ENCODE data around the gene RMRP. TPM values are rescaled to one million over a fixed set of nuclear protein-coding genes. Genes with fewer than 3 reads are reported as not detected.
A peak's percentile ranks its signal among the peaks of the same experiment; 100 is the strongest.

Gene RMRP
- total RNA-seq, 2 donors from 2014 or later, result 17,917 to 26,785 TPM

DNA sequence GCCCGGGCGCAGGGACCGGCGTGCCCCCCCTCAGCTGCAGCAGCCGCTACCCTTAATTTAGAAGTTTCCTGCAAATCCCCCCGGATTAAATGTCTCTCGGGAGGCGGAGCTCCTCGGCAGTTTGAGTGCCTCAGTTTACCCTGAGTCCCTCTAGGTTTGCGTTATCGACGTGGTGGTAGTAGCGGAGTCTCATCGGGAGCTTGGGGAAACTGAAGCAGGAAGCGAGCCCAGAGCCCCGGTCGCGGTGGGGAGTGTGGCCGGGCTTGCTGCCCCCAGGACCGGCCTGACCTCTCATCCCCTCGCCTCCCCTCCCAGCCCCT, 32.4 kb upstream of the RMRP start:
- Histone ChIP-seq H3K4me1 (no peaks in the 10 kb centered on the region), H3K9ac (ENCODE audit: low read depth in 2 of 2, low read length in 2 of 2) (peak overlapping the region; percentile 57 to 58), H3K9me3 (no peaks in the 10 kb centered on the region), H3K36me3 (no peaks in the 10 kb centered on the region), H3K4me3 (peak overlapping the region; percentile 55), H3K27me3 (no peaks in the 10 kb centered on the region), H3K27ac (peak overlapping the region; percentile 82)
- TF ChIP-seq, protein P1, sequence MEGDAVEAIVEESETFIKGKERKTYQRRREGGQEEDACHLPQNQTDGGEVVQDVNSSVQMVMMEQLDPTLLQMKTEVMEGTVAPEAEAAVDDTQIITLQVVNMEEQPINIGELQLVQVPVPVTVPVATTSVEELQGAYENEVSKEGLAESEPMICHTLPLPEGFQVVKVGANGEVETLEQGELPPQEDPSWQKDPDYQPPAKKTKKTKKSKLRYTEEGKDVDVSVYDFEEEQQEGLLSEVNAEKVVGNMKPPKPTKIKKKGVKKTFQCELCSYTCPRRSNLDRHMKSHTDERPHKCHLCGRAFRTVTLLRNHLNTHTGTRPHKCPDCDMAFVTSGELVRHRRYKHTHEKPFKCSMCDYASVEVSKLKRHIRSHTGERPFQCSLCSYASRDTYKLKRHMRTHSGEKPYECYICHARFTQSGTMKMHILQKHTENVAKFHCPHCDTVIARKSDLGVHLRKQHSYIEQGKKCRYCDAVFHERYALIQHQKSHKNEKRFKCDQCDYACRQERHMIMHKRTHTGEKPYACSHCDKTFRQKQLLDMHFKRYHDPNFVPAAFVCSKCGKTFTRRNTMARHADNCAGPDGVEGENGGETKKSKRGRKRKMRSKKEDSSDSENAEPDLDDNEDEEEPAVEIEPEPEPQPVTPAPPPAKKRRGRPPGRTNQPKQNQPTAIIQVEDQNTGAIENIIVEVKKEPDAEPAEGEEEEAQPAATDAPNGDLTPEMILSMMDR (IDR thresholded peaks at IDR 0.05), result no peak
- intact Hi-C loops (cut with DNase I), result no loop called here
- no peak for DNase-seq

DNA sequence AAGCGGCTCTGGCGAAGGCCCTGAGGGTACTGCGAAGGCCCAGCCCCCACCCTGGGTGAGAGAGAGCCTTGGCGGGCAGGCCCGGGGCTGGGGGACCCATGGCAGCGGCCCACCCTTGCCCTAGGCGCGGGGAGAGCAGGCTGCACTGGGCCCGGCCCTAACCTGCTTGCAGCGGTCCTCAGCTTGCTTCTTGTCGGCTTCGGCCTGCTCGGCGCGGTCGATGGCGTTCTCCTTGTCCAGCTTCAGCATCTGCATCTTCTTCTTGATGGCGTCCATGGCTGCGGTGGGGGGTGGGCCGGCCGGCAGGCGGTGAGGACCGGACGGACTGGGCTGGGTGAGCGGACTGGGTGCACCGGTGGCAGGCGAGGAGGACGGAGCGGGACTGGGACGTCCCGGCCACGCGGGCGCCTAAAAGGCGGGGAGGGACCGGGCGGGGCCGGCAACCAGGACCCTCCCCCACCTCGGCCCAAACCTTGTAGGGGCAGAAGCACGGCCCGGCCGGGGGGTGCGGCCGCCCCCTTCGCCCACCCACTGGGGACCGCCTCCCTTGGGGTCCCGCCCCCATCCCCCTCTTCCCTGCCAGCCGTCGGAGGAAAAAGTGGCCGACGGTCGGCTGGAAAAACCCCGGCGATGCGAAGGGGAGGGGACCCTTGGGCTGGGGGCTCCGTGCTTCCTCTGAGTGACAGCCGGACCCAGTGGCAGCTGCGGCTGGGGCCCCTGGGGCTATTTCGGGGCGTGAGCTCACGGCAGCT, 31.9 kb upstream of the RMRP start, which contains the start of gene TPM2:
Gene TPM2 (minus strand): TSS at position 384 of the 752 bp plus-strand sequence. CDS start 108 bp downstream, at position 276.
- H3K9ac ChIP-seq (ENCODE audit: low read depth in 2 of 2, low read length in 2 of 2), result peak within 1 kb of the TSS; percentile 73 to 78
- peak within 1 kb of the TSS; percentile 55 for H3K4me3 ChIP-seq
- peak; percentile 50 for DNase-seq
- TF ChIP-seq, protein P1 (IDR thresholded peaks at IDR 0.05), result no peak
- H3K9me3 ChIP-seq, result no peaks in the 10 kb centered on the region
- H3K27me3 ChIP-seq, result no peaks in the 10 kb centered on the region
- H3K27ac ChIP-seq, result peak within 1 kb of the TSS; percentile 82
- no peaks in the 10 kb centered on the region for H3K4me1 ChIP-seq
- intact Hi-C loops (cut with DNase I), result no loop called here
- H3K36me3 ChIP-seq, result no peaks in the 10 kb centered on the region

DNA sequence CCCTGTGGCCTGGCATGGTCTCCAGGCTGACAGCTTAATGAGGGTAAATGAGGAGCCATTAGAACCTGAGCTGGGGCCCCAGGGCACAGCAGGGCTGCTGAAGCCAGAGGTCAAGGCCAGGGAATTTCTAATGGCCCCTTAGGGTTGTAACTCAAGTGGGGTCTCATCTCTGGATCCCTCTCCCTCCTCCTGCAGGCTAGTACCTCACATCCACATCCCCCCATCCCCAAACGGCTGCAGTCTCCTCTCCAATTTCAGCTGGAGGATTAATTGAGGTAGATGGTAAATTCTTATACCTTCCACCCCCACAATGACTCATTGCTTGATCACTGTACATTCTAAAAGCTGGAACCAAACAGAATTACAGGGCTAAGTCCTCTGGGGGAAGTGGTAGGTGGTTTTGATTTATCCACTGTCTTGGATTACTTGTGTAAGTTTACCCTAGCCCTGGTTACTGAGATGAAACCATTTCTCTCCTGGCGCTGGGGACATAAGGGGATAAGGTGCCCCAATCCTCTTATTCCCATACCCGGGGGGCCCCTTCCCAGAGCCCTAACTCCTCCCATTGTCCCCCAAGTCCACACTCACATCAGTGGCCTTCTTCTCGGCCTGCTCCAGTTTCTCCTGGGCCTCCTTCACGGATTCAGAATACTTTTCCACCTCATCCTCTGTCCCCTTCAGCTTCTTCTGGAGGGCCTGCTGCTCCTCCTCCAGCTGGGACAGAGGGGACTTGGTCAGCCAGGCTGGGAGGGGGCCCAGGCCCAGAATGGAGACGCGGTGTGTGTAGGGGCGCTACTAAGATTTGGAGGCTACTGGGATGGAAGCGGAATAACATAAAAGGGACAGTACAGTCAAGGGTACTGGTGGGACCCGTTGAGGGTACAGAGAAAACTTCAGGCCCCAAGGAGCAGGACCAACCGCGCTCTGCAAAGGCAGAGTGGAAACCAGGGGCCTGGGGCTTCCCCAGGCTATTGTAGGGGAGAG, 31.0 kb upstream of the RMRP start:
- intact Hi-C loops (cut with DNase I), result no loop called here
- Histone ChIP-seq H3K4me3 (peak overlapping the region; percentile 55), H3K27ac (peak overlapping the region; percentile 82), H3K36me3 (no peaks in the 10 kb centered on the region), H3K27me3 (no peaks in the 10 kb centered on the region), H3K9ac (ENCODE audit: low read depth in 2 of 2, low read length in 2 of 2) (peak overlapping the region; percentile 52 to 66), H3K4me1 (no peaks in the 10 kb centered on the region), H3K9me3 (no peaks in the 10 kb centered on the region)
- TF ChIP-seq, protein P1 (IDR thresholded peaks at IDR 0.05), result no peak
- no peak for DNase-seq

DNA sequence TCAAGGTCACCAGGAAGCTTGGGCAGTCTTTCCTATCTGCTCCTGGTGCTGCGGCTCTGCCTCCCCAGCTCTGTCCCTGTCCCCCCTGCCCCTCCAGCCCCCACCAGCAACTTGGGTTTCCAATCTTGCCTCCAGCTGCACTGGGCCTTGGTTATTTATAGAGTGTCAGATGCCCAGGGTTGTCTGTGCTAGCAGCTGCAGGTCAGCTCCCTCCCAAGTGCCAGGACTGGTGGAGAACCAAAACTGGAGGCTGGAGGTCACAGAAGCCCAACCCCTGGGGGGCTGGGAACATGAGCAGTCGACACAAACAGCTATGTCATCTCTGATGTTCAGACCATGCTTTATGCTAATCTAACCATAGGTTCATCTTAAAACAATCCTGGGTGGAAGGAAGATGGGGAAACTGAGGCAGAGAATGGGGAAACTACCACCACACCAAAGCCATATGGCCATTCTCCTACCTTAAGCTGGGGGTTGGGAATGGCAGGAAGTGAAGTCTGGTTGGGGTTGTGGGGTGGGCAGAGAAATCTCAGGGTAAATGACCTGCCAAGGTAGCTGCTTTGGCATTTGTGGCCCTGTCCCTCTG, 30.2 kb upstream of the RMRP start:
- H3K27ac ChIP-seq, result no peak overlapping the region
- intact Hi-C loops (cut with DNase I), result no loop called here
- H3K9me3 ChIP-seq, result no peaks in the 10 kb centered on the region
- H3K27me3 ChIP-seq, result no peaks in the 10 kb centered on the region
- H3K4me3 ChIP-seq, result peak overlapping the region; percentile 55
- H3K36me3 ChIP-seq, result no peaks in the 10 kb centered on the region
- no peak for DNase-seq
- H3K4me1 ChIP-seq, result no peaks in the 10 kb centered on the region
- TF ChIP-seq, protein P1 (IDR thresholded peaks at IDR 0.05), result no peak
- H3K9ac ChIP-seq (ENCODE audit: low read depth in 2 of 2, low read length in 2 of 2), result peak overlapping the region; percentile 43 to 52

DNA sequence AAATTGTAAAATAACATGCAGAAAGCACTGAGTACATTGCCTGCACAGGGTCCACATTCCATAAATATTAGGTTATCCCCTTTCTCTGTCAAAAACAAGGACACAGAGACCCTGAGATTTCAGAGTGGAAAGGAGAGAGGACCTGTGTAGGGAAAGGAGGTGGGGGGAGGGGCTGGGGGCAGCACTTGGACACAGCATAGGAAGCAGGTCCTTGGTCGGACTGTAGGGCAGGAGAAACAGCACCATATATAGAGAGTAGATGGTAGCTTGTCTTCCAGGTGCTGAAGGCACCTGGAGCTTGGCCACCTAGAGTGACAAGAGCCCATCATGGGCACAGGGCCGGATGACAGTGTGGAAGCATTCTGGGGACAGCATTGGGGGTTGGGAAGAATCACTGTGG, 29.5 kb upstream of the RMRP start:
- TF ChIP-seq, protein P1 (IDR thresholded peaks at IDR 0.05), result no peak
- H3K4me3 ChIP-seq, result peak overlapping the region; percentile 9
- intact Hi-C loops (cut with DNase I), result no loop called here
- no peaks in the 10 kb centered on the region for H3K36me3 ChIP-seq
- H3K27me3 ChIP-seq, result no peaks in the 10 kb centered on the region
- H3K27ac ChIP-seq, result no peak overlapping the region
- H3K9ac ChIP-seq (ENCODE audit: low read depth in 2 of 2, low read length in 2 of 2), result peak overlapping the region in 1 of 2 donors; percentile 31
- H3K9me3 ChIP-seq, result no peaks in the 10 kb centered on the region
- H3K4me1 ChIP-seq, result no peaks in the 10 kb centered on the region
- DNase-seq, result no peak
